Measurements from ENCODE around the gene GLE1. TPM values are rescaled to one million over a fixed set of nuclear protein-coding genes. Genes with fewer than 3 reads are reported as not detected.
A peak's percentile ranks its signal among the peaks of the same experiment; 100 is the strongest.
"Not testable (repeated sequence)": the region's sequence is repeated elsewhere in the genome, so short reads cannot be mapped to it uniquely, and the experiment has no call there.

Gene GLE1
- total RNA-seq, 1 experiment from 2014 or later: 19.0 TPM

GRCh38 chr9:128505414-128505765 is 871 bp downstream of the GLE1 start:
- Histone ChIP-seq H3K79me2 (ENCODE audit: insufficient read depth, low read length) (no peaks in the 10 kb centered on the region), H3K18ac (ENCODE audit: insufficient read length, low read depth, low read length) (no peak overlapping the region), H2AFZ (ENCODE audit: low read length) (no peak overlapping the region), H4K8ac (replicated peaks; ENCODE audit: insufficient read length, low read depth, low read length) (no peak overlapping the region), H4K5ac (ENCODE audit: insufficient read length, low read depth, low read length) (no peak overlapping the region), H3K27me3 (ENCODE audit: insufficient read depth, low read length) (no peaks in the 10 kb centered on the region), H4K91ac (ENCODE audit: insufficient read length, low read depth, low read length) (no peak overlapping the region), H2BK5ac (ENCODE audit: insufficient read length, low read length) (no peak overlapping the region), H3T11ph (ENCODE audit: low read length) (no peak overlapping the region), H2BK20ac (ENCODE audit: low read depth, low read length, poor library complexity, severe bottlenecking) (no peak overlapping the region), H2AK5ac (ENCODE audit: insufficient read length, low read length) (no peak overlapping the region), H3K23me2 (ENCODE audit: insufficient read length, low read depth, low read length, poor library complexity, severe bottlenecking) (peaks cover 14% of the 10 kb centered on the region), H3K14ac (ENCODE audit: insufficient read depth, low read length) (no peak overlapping the region), H3K79me1 (ENCODE audit: insufficient read depth, low read depth, low read length, poor library complexity, severe bottlenecking) (no peaks in the 10 kb centered on the region), H2BK15ac (ENCODE audit: low read depth, low read length) (no peak overlapping the region), H4K20me1 (ENCODE audit: control insufficient read depth, insufficient read depth, insufficient read length) (no peaks in the 10 kb centered on the region), H2BK12ac (ENCODE audit: insufficient read length, low read depth, low read length) (no peak overlapping the region), H3K4me2 (ENCODE audit: insufficient read depth, insufficient read length, low read length) (peak overlapping the region; percentile 77), H3K27ac (ENCODE audit: insufficient read length, low read depth, low read length) (no peak overlapping the region), H3K56ac (ENCODE audit: insufficient read length, low read depth, low read length) (no peak overlapping the region), H3K4ac (ENCODE audit: low read depth, low read length) (no peak overlapping the region), H2BK120ac (ENCODE audit: low read depth, low read length, poor library complexity, severe bottlenecking) (no peak overlapping the region), H3K23ac (ENCODE audit: insufficient read length, low read depth, low read length) (no peak overlapping the region), H3K9ac (ENCODE audit: extremely low read depth, insufficient read length, low read length) (peak overlapping the region; percentile 36), H3K4me1 (ENCODE audit: insufficient read depth, low read length) (no peaks in the 10 kb centered on the region), H3K9me3 (ENCODE audit: control insufficient read depth, low read depth, low read length) (no peaks in the 10 kb centered on the region)
- WGBS (ENCODE audit: extremely low coverage, insufficient read length, low lambda C conversion rate): no CpG with 5 or more reads among the region's 6 CpGs
- H3K27me3 Mint-ChIP-seq (ENCODE audit: low read depth): no peaks in the 10 kb centered on the region
- H3K9me3 Mint-ChIP-seq: no peaks in the 10 kb centered on the region
- no peak for TF ChIP-seq CTCF (conservative IDR thresholded peaks at IDR 0.05)
- DNase-seq: no peak
- peaks cover 1 to 16% (median 5%) of the 10 kb centered on the region in 3 experiments; a peak in 4 of 7 replicates for H3K36me3 Mint-ChIP-seq (ENCODE audit: insufficient read depth in 1 of 3, low read depth in 3 of 3)
- H3K4me1 Mint-ChIP-seq: peaks cover 4 to 8% of the 10 kb centered on the region in 2 experiments
- H3K4me3 Mint-ChIP-seq: peak overlapping the region; percentile 99 to 100
- H3K27ac Mint-ChIP-seq: no peak overlapping the region

GRCh38 chr9:128505906-128506305 is 1.4 kb downstream of the GLE1 start:
- H3K9ac ChIP-seq (ENCODE audit: extremely low read depth, insufficient read length, low read length); H2BK12ac ChIP-seq (ENCODE audit: insufficient read length, low read depth, low read length): not testable (repeated sequence)
- peak overlapping the region; percentile 99 to 100; a peak in 4 of 5 replicates for H3K4me3 Mint-ChIP-seq

More at GRCh38 chr9:128505906-128506305, 1.4 kb downstream of the GLE1 start:
- not testable (repeated sequence) for H3K9me3 Mint-ChIP-seq; H2BK15ac ChIP-seq (ENCODE audit: low read depth, low read length); H3K79me2 ChIP-seq (ENCODE audit: insufficient read depth, low read length); H3K4me1 Mint-ChIP-seq; H3K18ac ChIP-seq (ENCODE audit: insufficient read length, low read depth, low read length); H2BK120ac ChIP-seq (ENCODE audit: low read depth, low read length, poor library complexity, severe bottlenecking); H3K27me3 ChIP-seq (ENCODE audit: insufficient read depth, low read length); H3K27me3 Mint-ChIP-seq (ENCODE audit: low read depth); H3K56ac ChIP-seq (ENCODE audit: insufficient read length, low read depth, low read length); H2BK5ac ChIP-seq (ENCODE audit: insufficient read length, low read length); H3K4me1 ChIP-seq (ENCODE audit: insufficient read depth, low read length); H2AFZ ChIP-seq (ENCODE audit: low read length); H3K27ac ChIP-seq (ENCODE audit: insufficient read length, low read depth, low read length); H3K23ac ChIP-seq (ENCODE audit: insufficient read length, low read depth, low read length); H3T11ph ChIP-seq (ENCODE audit: low read length); H3K14ac ChIP-seq (ENCODE audit: insufficient read depth, low read length); H2BK20ac ChIP-seq (ENCODE audit: low read depth, low read length, poor library complexity, severe bottlenecking); H3K9me3 ChIP-seq (ENCODE audit: control insufficient read depth, low read depth, low read length); H3K4ac ChIP-seq (ENCODE audit: low read depth, low read length); H3K79me1 ChIP-seq (ENCODE audit: insufficient read depth, low read depth, low read length, poor library complexity, severe bottlenecking); H4K5ac ChIP-seq (ENCODE audit: insufficient read length, low read depth, low read length); H4K20me1 ChIP-seq (ENCODE audit: control insufficient read depth, insufficient read depth, insufficient read length); H4K8ac ChIP-seq (replicated peaks; ENCODE audit: insufficient read length, low read depth, low read length); DNase-seq; H3K27ac Mint-ChIP-seq; H4K91ac ChIP-seq (ENCODE audit: insufficient read length, low read depth, low read length); H2AK5ac ChIP-seq (ENCODE audit: insufficient read length, low read length)
- no CpG with 5 or more reads among the region's 12 CpGs for WGBS (ENCODE audit: extremely low coverage, insufficient read length, low lambda C conversion rate)
- peak overlapping the region; percentile 77 for H3K4me2 ChIP-seq (ENCODE audit: insufficient read depth, insufficient read length, low read length)
- peaks cover 14% of the 10 kb centered on the region for H3K23me2 ChIP-seq (ENCODE audit: insufficient read length, low read depth, low read length, poor library complexity, severe bottlenecking)
- H3K36me3 Mint-ChIP-seq (ENCODE audit: insufficient read depth in 1 of 3, low read depth in 3 of 3): peaks cover 1 to 16% (median 5%) of the 10 kb centered on the region in 3 experiments; a peak in 4 of 7 replicates

Data from H9 (cell line).